Choroid plexus epithelial cell (primary cell): ENCODE data around the gene NKX2-2.

ENCODE experiments used
- DNase-seq: peaks from one replicate; pipeline ENCODE4 v3.0.0-alpha.2; 2010; ENCODE audit warnings: low read depth
- H3K4me3 ChIP-seq: 2 replicates; pipeline ENCODE4 v1.5.1; 2011; ENCODE audit warnings: low read depth, mild to moderate bottlenecking, control low read depth, low read length, moderate library complexity
- TF ChIP-seq, protein P1 (sequence below): conservative IDR thresholded peaks from 2 replicates; pipeline ENCODE4 v1.5.1; 2011; ENCODE audit warnings: low read depth, mild to moderate bottlenecking, control low read depth, inconsistent platforms, low read length, moderate library complexity

NKX2-2 gene

DNA sequence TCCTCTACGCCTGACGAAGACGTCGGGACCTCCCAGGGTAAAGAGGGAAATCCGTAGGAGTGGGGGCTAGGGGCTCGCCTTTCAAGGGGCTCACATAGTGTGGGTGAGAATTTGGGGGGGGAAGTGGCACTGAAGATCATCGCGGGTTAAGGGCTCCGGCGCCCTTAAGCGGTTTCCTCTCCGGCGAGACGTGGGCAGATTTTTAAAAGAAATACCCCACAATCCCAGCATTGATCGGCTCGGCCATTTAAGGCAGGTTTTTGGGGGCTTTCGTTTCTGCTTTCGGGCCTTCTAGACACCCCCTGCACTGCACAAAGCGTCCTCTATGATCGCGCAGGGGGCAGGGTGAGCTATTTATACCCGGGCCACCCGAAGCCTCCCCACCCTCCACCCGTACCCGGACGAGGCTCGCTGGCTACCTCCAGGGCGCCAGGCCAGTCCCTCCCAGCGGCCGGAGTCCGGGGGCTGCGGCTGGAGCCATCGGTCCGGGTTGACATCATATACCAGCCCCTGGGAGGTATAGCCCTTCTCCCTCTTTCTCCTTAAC, 1.2 kb downstream of the NKX2-2 start:
- TF ChIP-seq, protein P1, sequence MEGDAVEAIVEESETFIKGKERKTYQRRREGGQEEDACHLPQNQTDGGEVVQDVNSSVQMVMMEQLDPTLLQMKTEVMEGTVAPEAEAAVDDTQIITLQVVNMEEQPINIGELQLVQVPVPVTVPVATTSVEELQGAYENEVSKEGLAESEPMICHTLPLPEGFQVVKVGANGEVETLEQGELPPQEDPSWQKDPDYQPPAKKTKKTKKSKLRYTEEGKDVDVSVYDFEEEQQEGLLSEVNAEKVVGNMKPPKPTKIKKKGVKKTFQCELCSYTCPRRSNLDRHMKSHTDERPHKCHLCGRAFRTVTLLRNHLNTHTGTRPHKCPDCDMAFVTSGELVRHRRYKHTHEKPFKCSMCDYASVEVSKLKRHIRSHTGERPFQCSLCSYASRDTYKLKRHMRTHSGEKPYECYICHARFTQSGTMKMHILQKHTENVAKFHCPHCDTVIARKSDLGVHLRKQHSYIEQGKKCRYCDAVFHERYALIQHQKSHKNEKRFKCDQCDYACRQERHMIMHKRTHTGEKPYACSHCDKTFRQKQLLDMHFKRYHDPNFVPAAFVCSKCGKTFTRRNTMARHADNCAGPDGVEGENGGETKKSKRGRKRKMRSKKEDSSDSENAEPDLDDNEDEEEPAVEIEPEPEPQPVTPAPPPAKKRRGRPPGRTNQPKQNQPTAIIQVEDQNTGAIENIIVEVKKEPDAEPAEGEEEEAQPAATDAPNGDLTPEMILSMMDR = no peak
- DNase-seq = no peak
- no peak overlapping the region for H3K4me3 ChIP-seq

DNA sequence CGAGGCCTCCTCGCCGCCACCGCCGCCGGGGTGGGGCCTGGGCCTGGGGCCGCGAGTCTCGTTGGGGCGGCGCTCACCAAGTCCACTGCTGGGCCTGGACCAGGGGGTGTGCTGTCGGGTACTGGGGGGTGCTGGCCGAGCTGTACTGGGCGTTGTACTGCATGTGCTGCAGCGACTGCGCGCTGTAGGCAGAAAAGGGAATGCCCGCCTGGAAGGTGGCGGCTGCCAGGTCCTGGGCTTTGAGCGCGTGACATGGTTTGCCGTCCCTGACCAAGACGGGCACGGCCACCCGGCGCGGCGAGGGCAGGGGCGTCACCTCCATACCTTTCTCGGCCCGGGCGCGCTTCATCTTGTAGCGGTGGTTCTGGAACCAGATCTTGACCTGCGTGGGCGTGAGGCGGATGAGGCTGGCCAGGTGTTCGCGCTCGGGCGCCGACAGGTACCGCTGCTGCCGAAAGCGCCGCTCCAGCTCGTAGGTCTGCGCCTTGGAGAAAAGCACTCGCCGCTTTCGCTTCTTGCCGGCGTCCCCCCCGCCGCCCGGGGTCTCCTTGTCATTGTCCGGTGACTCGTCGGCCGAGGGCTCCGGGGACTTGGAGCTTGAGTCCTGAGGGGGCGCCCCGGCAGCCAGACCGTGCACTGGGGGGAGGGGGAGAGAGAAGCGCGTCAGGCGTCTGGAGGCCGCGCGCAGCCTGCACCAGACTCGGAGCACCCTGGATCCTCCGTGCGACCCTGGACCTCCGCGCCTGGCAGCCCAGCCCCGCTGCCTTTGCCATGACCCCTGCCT, 1.8 kb downstream of the NKX2-2 start:
- TF ChIP-seq, protein P1 = no peak
- no peak for DNase-seq
- H3K4me3 ChIP-seq = no peak overlapping the region

DNA sequence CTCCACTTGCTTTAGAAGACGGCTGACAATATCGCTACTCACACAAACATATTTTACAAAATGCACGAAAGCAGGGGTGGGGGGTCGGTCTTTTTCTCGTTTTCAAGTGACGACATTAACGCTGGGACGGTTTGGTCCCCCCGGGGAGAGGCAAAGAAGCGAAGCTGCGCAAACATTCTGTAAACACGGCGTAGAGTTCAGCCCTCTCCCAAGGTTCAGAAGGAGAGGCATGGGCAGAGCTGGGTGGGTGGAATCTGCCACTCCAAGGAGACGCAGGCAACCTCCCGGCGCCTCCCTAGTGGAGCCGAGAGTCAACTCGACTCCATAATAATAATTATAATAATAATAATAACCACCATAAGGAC, 2.4 kb downstream of the NKX2-2 start:
- TF ChIP-seq, protein P1 = no peak
- no peak for DNase-seq
- no peak overlapping the region for H3K4me3 ChIP-seq

DNA sequence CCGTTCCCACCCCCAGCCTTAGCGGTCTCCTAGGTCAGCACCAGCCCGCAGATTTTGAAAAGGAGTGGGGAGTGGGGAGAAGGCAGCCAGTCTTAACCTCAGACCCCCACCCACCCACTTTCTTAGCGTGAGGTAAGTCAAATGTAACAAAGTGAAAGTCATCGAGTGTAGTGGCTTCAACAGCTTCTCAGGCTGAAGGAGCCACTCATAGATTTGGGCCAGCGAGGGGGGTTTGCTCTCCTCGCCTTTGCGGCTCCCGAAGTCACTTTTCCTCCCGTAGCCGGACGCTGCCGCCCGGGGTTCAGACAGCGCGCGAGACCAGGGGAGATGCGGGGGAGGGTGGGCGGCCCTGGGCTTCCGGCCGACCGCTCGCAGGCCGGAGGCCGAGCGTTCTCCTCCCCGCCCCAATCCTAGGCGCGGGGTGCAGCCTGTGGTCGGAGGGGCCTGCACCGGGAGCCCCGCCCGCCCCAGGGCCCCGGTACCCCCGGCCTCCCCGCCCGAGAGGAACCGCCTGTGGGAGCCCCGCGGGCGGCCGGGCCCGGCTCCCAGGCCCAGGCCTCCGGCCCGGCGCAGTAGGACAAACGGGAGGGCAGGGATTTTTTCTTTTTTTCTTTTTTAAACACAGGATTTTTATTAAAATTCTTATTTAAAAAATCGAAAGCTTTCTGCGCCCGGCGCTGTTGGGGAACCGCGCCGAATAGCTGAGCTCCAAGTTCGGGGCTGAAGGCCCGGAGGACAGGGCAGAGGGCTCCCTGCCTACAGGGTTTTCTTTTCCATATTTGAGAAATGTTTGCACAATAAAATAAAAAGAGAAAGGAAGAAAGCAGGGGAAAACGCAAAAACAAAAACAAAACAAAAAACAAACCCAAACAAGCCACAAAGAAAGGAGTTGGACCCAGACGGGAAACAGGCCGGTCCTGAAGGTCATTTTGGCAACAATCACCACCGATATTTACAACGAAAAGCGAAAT, 3.2 kb downstream of the NKX2-2 start:
- DNase-seq = no peak
- peak overlapping the region; percentile 45 for H3K4me3 ChIP-seq
- TF ChIP-seq, protein P1 = no peak

DNA sequence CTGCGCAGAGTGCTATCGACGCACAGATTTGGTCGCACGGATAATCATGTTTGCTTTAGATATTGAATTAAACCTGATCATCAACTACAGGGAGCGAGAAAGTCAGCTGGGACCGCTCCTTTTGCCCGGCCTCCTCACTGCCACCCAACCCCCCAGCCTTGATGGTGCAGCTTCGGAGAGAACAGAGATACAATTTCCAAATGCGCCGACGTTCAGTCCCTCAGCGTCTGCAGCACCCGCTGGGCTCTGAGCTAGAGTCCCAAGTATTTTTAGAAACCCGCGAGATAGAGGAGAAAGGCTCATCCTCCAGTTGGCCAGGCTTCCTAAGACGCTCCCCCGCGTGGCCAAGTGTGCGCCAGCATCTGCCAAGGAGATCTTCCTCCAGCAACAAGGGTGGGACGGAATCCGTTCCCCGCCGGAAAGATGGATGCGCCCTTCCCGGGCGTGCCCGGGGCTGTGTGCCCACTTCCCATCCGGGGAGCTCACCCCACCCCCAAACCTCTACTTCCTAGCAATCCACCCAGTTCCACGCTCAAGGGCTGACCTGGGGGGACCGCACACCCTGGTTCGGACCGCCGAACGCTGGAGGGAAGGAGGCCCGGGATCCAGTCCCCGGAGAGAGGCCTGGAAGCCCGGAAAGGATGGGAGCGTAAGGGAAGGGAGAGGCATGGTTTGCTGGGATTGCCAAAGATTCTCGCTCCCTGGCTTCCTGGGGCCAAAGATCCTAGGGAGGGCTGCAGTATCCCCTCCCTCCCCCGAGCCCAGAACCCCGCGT, 4.1 kb downstream of the NKX2-2 start:
- TF ChIP-seq, protein P1 = peak; percentile 7
- peak; percentile 34 for DNase-seq
- H3K4me3 ChIP-seq = peak overlapping the region; percentile 8

DNA sequence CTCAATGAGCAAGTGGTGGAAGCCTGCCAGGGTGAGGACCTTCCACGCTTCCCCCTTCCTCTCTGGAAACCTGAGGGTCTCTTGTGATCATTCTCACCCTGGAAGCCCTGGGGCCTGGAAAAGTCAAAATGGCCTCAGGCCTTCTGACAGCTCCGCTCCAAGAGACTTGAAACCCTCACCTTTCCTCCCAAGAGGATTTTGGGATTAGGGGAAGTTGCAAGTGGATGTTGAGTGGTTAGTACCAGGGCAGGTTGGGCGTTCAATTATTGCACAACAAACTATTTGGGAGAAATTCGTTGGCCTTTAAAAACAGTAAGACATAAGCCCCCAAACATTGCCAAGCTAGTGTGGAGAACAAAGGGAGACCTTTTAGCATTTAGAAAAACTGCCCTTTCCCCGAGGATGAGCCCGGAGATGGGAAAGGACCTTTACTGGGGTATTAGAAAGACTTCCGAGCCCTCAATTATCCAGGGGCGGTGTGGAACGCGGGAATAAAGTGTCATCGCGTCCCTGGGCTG, 4.7 kb downstream of the NKX2-2 start:
- no peak for DNase-seq
- H3K4me3 ChIP-seq = no peak overlapping the region
- TF ChIP-seq, protein P1 = no peak
